Neural progenitor cell (in vitro differentiated cells): ENCODE measurements around the gene GDF10.

Source experiments
- CTCF ChIP-seq: fragments of 200-600 bp; sonication (generic); IDR thresholded peaks from 2 replicates; pipeline ENCODE4 v1.5.1; 2017; ENCODE audit warnings: antibody characterized with exemption, mild to moderate bottlenecking
- EZH2phosphoT487 ChIP-seq: fragments of 200-600 bp; sonication (generic); IDR thresholded peaks from 2 replicates; pipeline ENCODE4 v1.6.1; 2017; ENCODE audit warnings: antibody characterized with exemption

- TF ChIP-seq CTCF (no peak), EZH2phosphoT487 (no peak)
These were observed 23.1 kb downstream of the GDF10 start for GRCh38 chr10:47323087-47323486.
